HG03469 (cell line): ENCODE data around the gene ARMC9.
A peak's percentile ranks its signal among the peaks of the same experiment; 100 is the strongest.

Experiments
- ATAC-seq: cut with Tn5 transposase; IDR thresholded peaks from one replicate; pipeline ENCODE4 v1.9.1; 2021; ENCODE audit warnings: mild to moderate bottlenecking, moderate library complexity, moderate number of reproducible peaks; ENCODE audit not compliant: unreplicated experiment

The ARMC9 gene

DNA sequence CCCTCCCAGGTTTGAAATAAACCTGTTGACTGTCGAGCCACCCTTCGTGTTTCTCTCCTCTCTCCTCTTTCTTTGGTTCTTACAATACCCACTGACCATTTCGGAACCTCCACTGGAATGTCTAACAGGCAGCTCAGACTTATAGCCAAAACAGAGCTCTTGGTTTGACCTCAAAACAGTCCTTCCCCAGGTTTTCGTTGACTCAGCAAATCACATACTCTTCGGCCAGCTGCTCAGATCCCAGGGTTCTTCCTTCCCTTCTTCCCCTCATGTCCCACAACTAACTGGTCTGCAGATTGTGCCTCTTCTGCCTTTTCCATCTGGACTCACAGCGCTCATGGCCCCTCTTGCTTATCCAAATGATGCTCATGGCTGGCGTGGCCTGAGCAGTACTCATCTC lies 4.7 kb downstream of the ARMC9 start:
- ATAC-seq = no peak

DNA sequence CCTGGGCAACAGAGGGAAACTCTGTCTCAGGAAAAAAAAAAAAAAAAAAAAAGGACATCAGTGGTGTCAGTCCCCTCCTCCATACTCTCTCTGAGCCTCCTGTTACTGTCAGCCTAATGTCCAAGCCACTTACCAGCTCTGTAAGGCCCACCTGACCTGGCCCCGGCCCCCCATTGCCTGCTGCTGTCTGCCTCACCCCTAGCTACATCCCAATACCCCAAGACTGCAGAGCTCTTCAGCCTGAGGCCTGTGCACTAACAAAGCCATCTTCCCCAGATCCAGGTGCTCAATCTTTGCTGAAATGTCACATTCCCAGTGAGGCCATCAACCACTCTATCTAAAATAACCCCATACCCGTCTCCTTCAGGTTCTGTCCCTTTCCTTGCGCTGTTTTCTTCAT lies 5.7 kb downstream of the ARMC9 start:
- ATAC-seq = no peak

DNA sequence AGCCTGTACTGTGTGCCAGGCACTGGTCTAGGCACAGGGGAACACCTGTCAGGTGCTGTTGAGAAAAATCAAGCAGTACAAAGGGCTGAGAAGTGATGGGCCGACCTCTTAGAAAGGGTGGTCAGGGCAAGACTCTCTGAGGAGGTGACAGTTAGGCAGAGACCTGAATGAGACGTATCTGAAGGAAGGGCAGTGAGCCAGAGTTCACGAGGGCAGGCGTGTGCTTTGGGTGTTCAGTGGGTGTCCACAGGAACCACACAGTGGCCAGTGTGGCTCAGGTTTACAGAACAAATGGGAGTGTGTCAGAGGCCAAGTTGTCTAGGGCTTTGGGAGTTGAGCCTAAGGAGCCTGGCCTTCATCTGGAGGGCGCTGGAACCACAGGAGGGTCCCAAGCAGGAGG lies 6.2 kb downstream of the ARMC9 start:
- no peak for ATAC-seq

DNA sequence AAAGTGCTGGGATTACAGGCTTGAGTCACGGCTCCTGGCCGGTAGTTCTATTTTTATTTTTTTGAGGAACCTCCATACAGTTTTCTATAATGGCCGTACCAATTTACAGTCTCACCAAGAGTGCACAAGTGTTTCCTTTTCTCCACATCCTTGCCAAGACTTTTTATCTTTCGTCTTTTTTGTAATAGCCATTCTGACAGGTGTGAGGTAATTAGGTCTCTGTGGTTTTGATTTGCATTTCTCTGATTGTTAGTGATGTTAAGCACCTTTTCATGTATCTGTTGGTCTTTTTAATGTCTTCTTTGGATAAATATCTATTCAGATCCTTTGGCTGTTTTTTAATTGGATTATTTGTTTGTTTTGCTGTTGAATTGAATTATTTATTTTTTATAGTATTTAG lies 9.3 kb downstream of the ARMC9 start:
- ATAC-seq = no peak

DNA sequence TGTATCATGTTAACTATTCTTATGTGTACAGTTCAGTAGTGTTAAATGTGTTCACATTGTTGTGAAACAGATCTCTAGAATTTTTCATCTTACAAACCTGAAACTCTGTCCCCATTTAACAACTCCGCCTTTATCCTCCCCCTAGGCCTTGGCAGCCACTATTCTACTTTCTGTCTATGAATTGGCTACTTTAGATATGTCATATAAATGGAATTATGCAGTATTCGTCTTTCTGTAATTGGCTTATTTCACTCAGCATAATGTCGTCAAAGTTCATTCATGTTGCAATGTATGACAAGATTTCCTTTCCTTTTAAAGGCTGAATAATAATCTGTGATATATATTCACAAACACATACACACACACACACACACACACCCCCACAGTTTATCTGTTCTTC lies 12.4 kb downstream of the ARMC9 start:
- ATAC-seq = no peak

DNA sequence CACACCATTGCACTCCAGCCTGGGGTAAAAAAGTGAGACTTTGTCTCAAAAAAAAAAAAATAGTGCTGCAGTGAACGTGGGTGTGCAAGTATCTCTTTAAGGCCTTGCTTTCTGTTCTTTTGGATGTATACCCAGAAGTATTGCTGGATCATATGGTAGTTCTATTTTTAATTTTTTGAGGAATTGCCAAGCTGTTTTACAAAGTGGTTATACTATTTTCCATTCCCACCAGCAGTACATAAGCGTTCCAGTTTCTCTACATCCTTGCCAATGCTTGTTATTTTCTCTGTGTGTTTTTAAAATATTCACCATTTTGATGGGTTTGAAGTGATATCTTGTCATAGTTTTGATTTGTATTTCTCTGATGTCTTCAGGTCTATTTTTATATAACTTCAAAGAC lies 13.1 kb downstream of the ARMC9 start:
- ATAC-seq = no peak

- no peak for ATAC-seq
Measured at GRCh38 chr2:231212329-231212845, 14.0 kb downstream of the ARMC9 start.

DNA sequence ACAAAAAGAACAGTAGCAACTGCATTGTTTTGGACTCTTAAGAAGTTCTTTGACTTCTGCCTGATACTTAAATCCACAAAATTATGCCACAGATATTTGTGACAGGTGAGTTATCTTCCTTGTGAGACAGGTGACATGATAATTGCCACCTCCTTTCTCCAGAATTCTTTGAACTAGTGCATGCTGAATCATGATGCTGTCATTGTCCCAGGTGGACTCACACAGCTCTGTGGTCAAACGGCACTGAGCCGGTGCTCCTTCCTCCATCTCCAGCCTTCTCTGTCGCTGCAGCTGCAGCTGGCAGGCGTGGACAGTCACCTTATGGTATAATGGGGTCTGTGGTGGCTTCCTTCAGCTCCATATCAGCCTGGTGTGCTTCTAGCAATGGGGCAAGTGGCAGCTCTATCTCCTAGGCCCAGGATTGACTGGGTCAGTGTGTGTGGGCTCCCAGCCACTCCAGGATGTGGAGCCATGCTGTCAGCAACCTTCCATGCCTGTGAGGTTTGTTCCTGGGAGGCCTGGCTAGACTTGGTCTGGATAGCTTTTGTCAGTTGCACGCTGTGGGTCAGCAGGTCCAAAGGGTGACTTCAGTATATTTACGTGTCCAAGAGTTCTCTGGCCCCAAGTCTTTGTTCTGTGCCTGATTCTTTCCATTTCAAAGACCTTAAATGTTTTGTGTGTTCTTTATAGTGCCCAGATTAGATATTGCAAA lies 15.7 kb downstream of the ARMC9 start:
- ATAC-seq = no peak

DNA sequence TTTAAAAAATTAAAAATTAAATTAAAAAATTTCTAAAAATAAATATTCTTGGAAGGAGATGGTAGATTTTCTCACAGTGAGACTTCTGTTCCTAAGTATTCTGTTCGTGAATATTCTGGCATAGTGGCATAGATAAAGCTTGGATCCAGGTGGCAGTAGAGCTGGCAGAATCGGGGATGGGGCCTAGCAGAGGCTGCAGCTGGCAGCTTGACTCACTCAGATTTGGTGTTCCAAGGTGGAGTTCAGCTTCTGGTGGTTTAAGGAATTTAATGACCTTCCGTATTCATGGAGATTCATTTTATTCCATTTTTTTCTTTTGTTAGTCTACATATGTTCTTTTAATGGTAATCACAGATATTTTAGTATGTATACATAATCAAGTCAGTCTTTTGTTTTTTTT lies 19.9 kb downstream of the ARMC9 start:
- no peak for ATAC-seq

- ATAC-seq = no peak
Measured at GRCh38 chr2:231219289-231219688, 20.9 kb downstream of the ARMC9 start.

GRCh38 chr2:231221761-231222160 lies 23.3 kb downstream of the ARMC9 start:
- no peak for ATAC-seq

GRCh38 chr2:231222318-231223000 lies 24.0 kb downstream of the ARMC9 start:
- peak; percentile 51 for ATAC-seq

DNA sequence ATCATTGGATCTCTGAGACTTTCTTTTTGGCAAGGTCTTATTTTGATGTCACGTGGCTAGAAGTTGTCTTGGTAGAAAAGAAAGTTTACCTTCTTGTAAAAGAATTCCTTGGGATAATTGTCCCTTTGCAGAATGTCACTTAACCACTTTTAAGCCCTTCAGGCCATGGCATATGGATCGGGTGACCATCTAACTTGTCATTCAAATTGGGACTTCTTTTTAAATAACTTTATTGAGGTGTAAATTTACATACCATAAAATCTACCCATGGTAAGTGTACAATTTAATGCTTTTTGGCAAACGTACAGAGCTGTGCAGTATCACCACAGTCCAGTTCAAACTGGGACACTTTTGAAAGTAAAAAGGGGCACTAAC lies 24.6 kb downstream of the ARMC9 start:
- no peak for ATAC-seq

- ATAC-seq = no peak
Measured at GRCh38 chr2:231223458-231223976, 25.1 kb downstream of the ARMC9 start.

DNA sequence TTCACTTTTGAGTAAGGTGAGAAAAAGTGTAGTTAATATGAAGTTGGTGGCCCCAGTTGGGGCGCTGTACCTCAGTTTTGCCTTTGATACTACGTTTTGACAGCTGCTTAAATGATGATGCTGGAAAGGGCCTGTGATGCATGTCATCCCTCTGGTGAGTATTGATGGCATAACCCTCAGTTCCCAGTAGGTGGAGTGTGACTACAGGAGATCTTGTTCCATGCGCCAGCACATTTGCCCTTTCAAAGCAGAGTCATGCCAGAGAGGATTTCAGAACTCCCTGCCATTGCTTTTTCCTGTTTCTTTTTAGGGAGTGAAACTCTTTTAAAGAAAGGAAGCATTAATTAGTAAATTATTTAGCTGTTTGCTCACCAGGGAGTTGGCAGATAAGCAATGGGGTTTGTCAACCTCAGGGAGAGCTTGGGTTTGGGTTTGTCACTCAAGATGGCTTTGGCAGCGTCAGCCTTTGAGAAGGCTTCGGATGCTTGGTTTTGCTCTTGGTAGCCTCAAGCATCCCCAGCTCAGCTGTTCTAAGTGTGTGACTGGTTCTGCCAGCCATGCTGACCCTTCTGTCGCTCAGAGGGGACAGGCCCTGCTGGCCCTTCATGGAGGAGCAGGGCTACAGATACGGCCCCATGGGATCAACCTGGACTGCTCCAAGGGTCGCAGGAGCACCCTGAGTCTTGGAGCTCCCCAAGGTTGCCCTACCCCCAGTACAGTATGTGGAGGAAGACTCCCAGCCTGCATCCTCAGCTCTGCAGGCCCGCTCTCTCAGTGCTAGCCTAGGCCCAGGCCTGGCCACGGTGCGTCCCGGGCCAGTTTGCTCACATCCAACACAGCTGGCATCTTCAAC lies 29.1 kb downstream of the ARMC9 start:
- ATAC-seq = peak; percentile 37

- ATAC-seq = peak; percentile 72
Measured at GRCh38 chr2:231228223-231228622, 29.8 kb downstream of the ARMC9 start.

GRCh38 chr2:231228974-231229529 lies 30.6 kb downstream of the ARMC9 start:
- no peak for ATAC-seq

DNA sequence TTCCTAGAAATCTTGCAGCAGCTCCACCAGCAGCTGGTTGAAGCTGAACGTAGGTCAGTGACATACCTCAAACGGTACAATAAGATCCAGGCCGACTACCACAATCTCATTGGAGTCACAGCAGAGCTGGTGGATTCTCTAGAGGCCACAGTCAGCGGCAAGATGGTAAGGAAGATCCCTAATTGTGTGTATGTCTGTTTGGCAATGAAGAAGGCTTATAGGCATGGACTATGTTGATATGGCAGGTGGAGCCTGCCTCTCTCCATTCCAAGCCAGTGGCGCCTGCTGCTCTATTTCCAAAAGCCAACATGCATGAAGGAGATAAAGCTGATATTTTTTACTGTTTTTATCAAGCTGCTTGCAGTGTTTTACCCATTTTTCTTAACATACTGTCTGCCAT lies 36.8 kb downstream of the ARMC9 start:
- ATAC-seq = no peak

DNA sequence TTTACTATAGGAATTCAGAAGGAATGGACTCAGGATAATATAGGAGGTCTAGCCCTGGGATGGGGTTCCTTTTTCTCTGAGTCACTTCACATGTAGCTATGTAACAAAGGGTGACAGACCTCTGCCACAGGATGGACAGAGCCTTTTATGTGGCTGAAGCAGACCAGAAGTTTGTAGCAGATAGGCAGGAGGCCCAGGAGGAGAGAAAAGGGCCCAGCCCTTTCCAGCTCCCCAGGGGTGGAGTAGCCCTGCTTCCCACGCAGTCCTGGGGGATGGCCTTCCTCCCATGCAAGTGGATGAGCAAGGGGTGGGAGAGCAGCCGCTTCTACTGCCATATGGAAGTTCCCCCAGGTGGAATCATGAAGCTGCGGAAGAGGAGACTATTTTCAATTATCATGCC lies 40.3 kb downstream of the ARMC9 start:
- ATAC-seq = no peak

- ATAC-seq = no peak
Measured at GRCh38 chr2:231239751-231240150, 41.3 kb downstream of the ARMC9 start.
